HUDEP-2 (cell line): ENCODE measurements around the gene USP48.
"Not testable (repeated sequence)": the region's sequence is repeated elsewhere in the genome, so short reads cannot be mapped to it uniquely, and the experiment has no call there.

Experiments used
- DNase-seq, 76 experiments: peaks; one replicate each; lab custom pipeline; 2025; ENCODE audit not compliant: unreplicated experiment in 76 of 76; lab: John Stamatoyannopoulos, UW

The USP48 gene

GRCh38 chr1:21814981-21815582 is 32.1 kb upstream of the USP48 start:
- no peak for DNase-seq

GRCh38 chr1:21814241-21814918 is 31.4 kb upstream of the USP48 start:
- DNase-seq, result no peak

- no peak for DNase-seq
Measured at GRCh38 chr1:21813542-21813941, 30.6 kb upstream of the USP48 start.

GRCh38 chr1:21811875-21812305 is 28.9 kb upstream of the USP48 start, which contains the start of gene LDLRAD2:
Gene LDLRAD2, plus strand, starts transcription at chr1:21812265. Its CDS starts 187 bp downstream, at chr1:21812452.
- no peak for DNase-seq

- DNase-seq, result no peak
Measured at GRCh38 chr1:21804536-21804935, 21.6 kb upstream of the USP48 start.

- DNase-seq, result no peak
Measured at GRCh38 chr1:21801100-21801499, 18.2 kb upstream of the USP48 start.

GRCh38 chr1:21799730-21800129 is 16.8 kb upstream of the USP48 start:
- DNase-seq, result no peak

GRCh38 chr1:21795075-21795474 is 12.1 kb upstream of the USP48 start:
- DNase-seq, result no peak

- no peak for DNase-seq
Measured at GRCh38 chr1:21794656-21795055, 11.7 kb upstream of the USP48 start.

- DNase-seq, result no peak
Measured at GRCh38 chr1:21793104-21793503, 10.2 kb upstream of the USP48 start.

- DNase-seq, result no peak
Measured at GRCh38 chr1:21786640-21787039, 3.7 kb upstream of the USP48 start.

GRCh38 chr1:21785764-21786163 is 2.8 kb upstream of the USP48 start:
- DNase-seq, result not testable (repeated sequence)

- peak in 36 of 76 experiments; percentile 15 to 96 (median 91) for DNase-seq
Measured at GRCh38 chr1:21783679-21784603, 992 bp upstream of the USP48 start.

- DNase-seq, result peak in 47 of 76 experiments; percentile 10 to 73 (median 41)
Measured at GRCh38 chr1:21782349-21782867, 541 bp downstream of the USP48 start.

GRCh38 chr1:21781815-21782348 is 1.1 kb downstream of the USP48 start:
- peak in 8 of 76 experiments; percentile 9 to 44 (median 32) for DNase-seq

- DNase-seq, result no peak
Measured at GRCh38 chr1:21779613-21780521, 3.1 kb downstream of the USP48 start.

GRCh38 chr1:21778405-21778727 is 4.6 kb downstream of the USP48 start:
- no peak for DNase-seq

GRCh38 chr1:21776925-21777324 is 6.0 kb downstream of the USP48 start:
- DNase-seq, result not testable (repeated sequence)

GRCh38 chr1:21775985-21776562 is 6.9 kb downstream of the USP48 start:
- no peak for DNase-seq

- no peak for DNase-seq
Measured at GRCh38 chr1:21775550-21775914, 7.4 kb downstream of the USP48 start.
